Endodermal cell (in vitro differentiated cells): ENCODE data around the gene PRSS8. TPM values are rescaled to one million over a fixed set of nuclear protein-coding genes. Genes with fewer than 3 reads are reported as not detected.

Experiments used
- DNase-seq: peaks from one replicate; pipeline ENCODE4 v3.0.0-alpha.2; 2017
- H3K27ac ChIP-seq: 2 replicates; pipeline ENCODE4 v1.5.1; 2013; ENCODE audit warnings: mild to moderate bottlenecking, low read depth, low read length, moderate library complexity
- H3K27me3 ChIP-seq: 2 replicates; pipeline ENCODE4 v1.6.1; 2013; ENCODE audit warnings: mild to moderate bottlenecking, low read length, moderate library complexity; ENCODE audit not compliant: insufficient read depth, control insufficient read depth, poor library complexity, severe bottlenecking
- H3K36me3 ChIP-seq: 2 replicates; pipeline ENCODE4 v1.7.0; 2013; ENCODE audit warnings: mild to moderate bottlenecking, low read length, moderate library complexity; ENCODE audit not compliant: control insufficient read depth, insufficient read depth
- H3K4me1 ChIP-seq: one replicate; pipeline ENCODE4 v1.7.0; 2013; ENCODE audit warnings: low read length; ENCODE audit not compliant: control insufficient read depth, insufficient read depth
- H3K4me3 ChIP-seq: 2 replicates; pipeline ENCODE4 v1.5.1; 2013; ENCODE audit warnings: mild to moderate bottlenecking, low read length, moderate library complexity
- H3K9ac ChIP-seq: 2 replicates; pipeline ENCODE4 v1.6.1; 2013; ENCODE audit warnings: mild to moderate bottlenecking, low read length, moderate library complexity; ENCODE audit not compliant: poor library complexity, severe bottlenecking; ENCODE audit errors: extremely low read depth
- H3K9me3 ChIP-seq: 2 replicates; pipeline ENCODE4 v1.6.1; 2013; ENCODE audit warnings: mild to moderate bottlenecking, low read length, moderate library complexity; ENCODE audit not compliant: control insufficient read depth
- H3K27ac Mint-ChIP-seq: 2 replicates; pipeline ENCODE4 v1.8.0; 2020; ENCODE audit warnings: mixed read lengths
- H3K27me3 Mint-ChIP-seq: 2 replicates; pipeline ENCODE4 v1.8.0; 2021; ENCODE audit warnings: mild to moderate bottlenecking, mixed read lengths; ENCODE audit not compliant: insufficient read depth
- H3K36me3 Mint-ChIP-seq: 2 replicates; pipeline ENCODE4 v1.8.0; 2020; ENCODE audit warnings: low read depth, mixed read lengths
- H3K4me1 Mint-ChIP-seq: 2 replicates; pipeline ENCODE4 v1.8.0; 2020; ENCODE audit warnings: mixed read lengths
- H3K4me3 Mint-ChIP-seq: 2 replicates; pipeline ENCODE4 v1.8.0; 2020; ENCODE audit warnings: mild to moderate bottlenecking, moderate library complexity, mixed read lengths
- H3K9me3 Mint-ChIP-seq: 2 replicates; pipeline ENCODE4 v1.8.0; 2020; ENCODE audit warnings: mild to moderate bottlenecking, mixed read lengths
- WGBS, 2 experiments: methylation state at CpG; one replicate each; pipeline versions ENCODE4 v1.1.5 to v1.1.7; 2013; ENCODE audit warnings: missing lambda C conversion rate in 2 of 2, mixed read lengths in 1 of 2; ENCODE audit not compliant: insufficient coverage in 1 of 2, insufficient read length in 1 of 2; 5-methylcytosine and 5-hydroxymethylcytosine counted together
- total RNA-seq, 2 donors: library from RNA; stranded (reverse); fragmentation: NEBNext Ultra II Directional in 1 of 2; extraction: Animal tissue kit (Norgen Biotek cat#: 25700) in 1 of 2; gene quantifications; 2 replicates in 1 of 2; 3 replicates in 1 of 2; pipeline ENCODE4 v1.2.1, GENCODE V29; 2021
- TF ChIP-seq, protein P1 (sequence below): fragments of 200-600 bp; sonication (generic); conservative IDR thresholded peaks from 2 replicates; pipeline ENCODE4 v1.5.0; 2021; ENCODE audit warnings: antibody characterized with exemption, mild to moderate bottlenecking

PRSS8 gene
- total RNA-seq, 2 donors from 2014 or later: 79.7 to 80.1 TPM

DNA sequence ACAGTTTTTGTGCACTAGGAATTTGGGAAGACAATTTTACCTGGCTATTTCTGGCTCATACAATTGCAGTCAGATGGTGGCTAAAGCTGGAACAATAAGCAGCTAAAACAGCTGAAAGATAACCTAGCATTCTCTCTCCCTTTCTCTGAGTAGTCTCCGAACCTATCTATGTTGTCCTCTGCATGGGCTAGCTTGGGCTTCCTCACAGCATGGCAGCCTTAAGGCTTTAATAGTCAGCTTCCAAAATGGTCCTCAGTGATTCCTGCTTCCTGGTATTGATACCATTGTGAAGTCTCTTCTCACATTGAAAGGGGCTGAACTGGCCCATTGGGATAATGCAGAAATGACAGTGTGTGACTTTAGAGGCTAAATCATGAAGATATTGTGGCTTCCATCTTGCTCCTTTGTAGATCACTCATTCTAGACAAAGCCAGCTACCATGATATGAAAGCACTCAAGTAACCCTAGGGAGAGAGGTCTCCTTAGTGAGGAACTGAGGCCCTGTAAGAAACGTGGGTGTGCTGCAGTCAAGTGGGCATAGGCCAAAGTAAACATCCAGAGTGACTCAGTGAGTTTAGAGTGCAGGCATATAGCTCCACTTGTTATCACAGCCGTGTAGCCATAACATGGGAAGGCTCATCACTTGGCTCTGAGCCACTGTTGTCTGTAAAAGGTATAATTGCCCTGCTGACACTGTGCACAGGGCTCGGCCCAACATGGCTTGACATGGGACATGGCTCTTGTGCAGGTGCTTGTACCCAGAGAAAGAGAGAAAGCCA lies 35.5 kb downstream of the PRSS8 start:
- Histone ChIP-seq H3K27ac (no peak overlapping the region), H3K36me3 (no peaks in the 10 kb centered on the region), H3K4me1 (no peaks in the 10 kb centered on the region), H3K27me3 (no peaks in the 10 kb centered on the region), H3K9ac (no peak overlapping the region), H3K4me3 (no peak overlapping the region), H3K9me3 (no peaks in the 10 kb centered on the region)
- Mint-ChIP-seq H3K9me3 (peaks cover 8% of the 10 kb centered on the region), H3K27me3 (peaks cover 12% of the 10 kb centered on the region), H3K36me3 (no peaks in the 10 kb centered on the region), H3K27ac (no peak overlapping the region), H3K4me3 (no peak overlapping the region), H3K4me1 (peaks cover 2% of the 10 kb centered on the region)
- WGBS, 2 experiments: 80 to 82% methylated on average over 4 of the region's 4 CpGs
- no peak for DNase-seq
- TF ChIP-seq, protein P1, sequence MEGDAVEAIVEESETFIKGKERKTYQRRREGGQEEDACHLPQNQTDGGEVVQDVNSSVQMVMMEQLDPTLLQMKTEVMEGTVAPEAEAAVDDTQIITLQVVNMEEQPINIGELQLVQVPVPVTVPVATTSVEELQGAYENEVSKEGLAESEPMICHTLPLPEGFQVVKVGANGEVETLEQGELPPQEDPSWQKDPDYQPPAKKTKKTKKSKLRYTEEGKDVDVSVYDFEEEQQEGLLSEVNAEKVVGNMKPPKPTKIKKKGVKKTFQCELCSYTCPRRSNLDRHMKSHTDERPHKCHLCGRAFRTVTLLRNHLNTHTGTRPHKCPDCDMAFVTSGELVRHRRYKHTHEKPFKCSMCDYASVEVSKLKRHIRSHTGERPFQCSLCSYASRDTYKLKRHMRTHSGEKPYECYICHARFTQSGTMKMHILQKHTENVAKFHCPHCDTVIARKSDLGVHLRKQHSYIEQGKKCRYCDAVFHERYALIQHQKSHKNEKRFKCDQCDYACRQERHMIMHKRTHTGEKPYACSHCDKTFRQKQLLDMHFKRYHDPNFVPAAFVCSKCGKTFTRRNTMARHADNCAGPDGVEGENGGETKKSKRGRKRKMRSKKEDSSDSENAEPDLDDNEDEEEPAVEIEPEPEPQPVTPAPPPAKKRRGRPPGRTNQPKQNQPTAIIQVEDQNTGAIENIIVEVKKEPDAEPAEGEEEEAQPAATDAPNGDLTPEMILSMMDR: no peak

DNA sequence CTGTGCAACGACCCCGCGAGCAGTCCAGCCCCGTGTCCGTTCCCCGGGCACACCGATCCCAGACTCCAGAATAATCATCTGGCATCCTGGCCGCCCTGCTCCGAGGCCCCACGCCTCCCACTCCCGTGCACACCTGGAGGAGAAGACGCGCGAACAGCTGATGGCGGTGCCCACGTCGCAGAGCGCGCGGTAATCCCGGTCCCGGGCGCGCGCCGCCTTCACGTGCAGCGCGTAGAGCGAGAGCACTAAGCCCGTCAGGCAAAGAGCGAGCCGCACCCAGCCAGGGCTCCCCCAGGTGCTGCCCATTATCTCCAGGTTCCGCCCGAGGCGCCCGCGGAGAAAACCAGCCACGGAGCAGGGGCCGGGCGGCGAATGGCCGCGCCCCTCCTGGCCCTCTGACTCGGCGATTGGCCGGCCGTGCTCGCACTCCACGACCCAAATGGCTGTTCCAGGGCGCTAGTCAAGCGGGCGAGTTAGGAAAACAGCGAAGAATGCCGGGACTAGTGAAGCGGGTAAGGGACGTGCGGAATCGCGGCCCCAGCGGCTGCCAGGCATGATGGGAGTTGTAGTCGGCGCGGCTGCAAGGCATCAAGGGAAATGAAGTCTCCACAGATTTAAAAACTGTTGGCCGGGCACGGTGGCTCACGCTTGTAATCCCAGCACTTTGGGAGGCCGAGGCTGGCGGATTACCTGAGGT lies 41.0 kb downstream of the PRSS8 start, which contains the start of gene VKORC1:
Gene VKORC1 (minus strand): TSS at position 374 of the 697 bp plus-strand sequence. CDS start 68 bp downstream, at position 306.
- Histone ChIP-seq H3K4me3 (peak within 1 kb of the TSS; percentile 95), H3K36me3 (peaks cover 20% of the 10 kb centered on the region), H3K9me3 (no peaks in the 10 kb centered on the region), H3K4me1 (no peaks in the 10 kb centered on the region), H3K9ac (peak within 1 kb of the TSS; percentile 77), H3K27ac (peak within 1 kb of the TSS; percentile 77), H3K27me3 (no peaks in the 10 kb centered on the region)
- Mint-ChIP-seq H3K27me3 (peaks cover under 1% of the 10 kb centered on the region), H3K4me1 (peaks cover 3% of the 10 kb centered on the region), H3K27ac (peak within 1 kb of the TSS; percentile 69), H3K36me3 (peaks cover 14% of the 10 kb centered on the region), H3K9me3 (no peaks in the 10 kb centered on the region), H3K4me3 (peak within 1 kb of the TSS; percentile 80)
- peak; percentile 98 for DNase-seq
- TF ChIP-seq, protein P1: no peak
- WGBS, 2 experiments: 0 to 3% methylated on average over 26 to 69 of the region's 69 CpGs

DNA sequence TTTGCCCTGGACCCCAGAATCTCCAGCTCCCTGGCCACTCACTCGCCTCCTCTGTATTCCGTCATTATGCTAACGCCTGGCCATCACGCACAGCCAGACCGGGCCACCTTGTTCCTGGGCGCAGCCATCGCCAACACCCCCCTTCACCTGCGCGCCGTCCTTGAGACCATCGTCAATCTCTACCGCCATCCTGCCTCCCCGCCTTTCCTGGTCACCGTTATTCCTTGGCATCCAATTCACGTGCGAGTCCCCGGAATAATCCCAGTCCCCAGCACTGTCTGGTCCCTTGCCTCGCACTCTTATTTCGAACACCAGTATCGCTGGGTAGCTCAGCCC lies 41.5 kb downstream of the PRSS8 start:
- H3K36me3 ChIP-seq: peaks cover 20% of the 10 kb centered on the region
- H3K9ac ChIP-seq: peak overlapping the region; percentile 77
- 0% methylated on average over 14 to 20 of the region's 20 CpGs for WGBS, 2 experiments
- Mint-ChIP-seq H3K36me3 (peaks cover 14% of the 10 kb centered on the region), H3K27me3 (no peaks in the 10 kb centered on the region), H3K4me3 (peak overlapping the region; percentile 80), H3K9me3 (no peaks in the 10 kb centered on the region), H3K27ac (peak overlapping the region; percentile 69), H3K4me1 (peaks cover 3% of the 10 kb centered on the region)
- no peaks in the 10 kb centered on the region for H3K27me3 ChIP-seq
- DNase-seq: peak; percentile 73
- H3K9me3 ChIP-seq: no peaks in the 10 kb centered on the region
- H3K4me3 ChIP-seq: peak overlapping the region; percentile 95
- TF ChIP-seq, protein P1: no peak
- H3K27ac ChIP-seq: peak overlapping the region; percentile 77
- no peaks in the 10 kb centered on the region for H3K4me1 ChIP-seq
